Skin epidermis (tissue), 12 donors: ENCODE measurements around the gene IGF2BP3.

Experiments
- H3K27ac ChIP-seq, 21 experiments: fragments of 200-600 bp; sonication (generic) in 11 of 21; one replicate each; pipeline ENCODE4 v1.5.0; 2020; ENCODE audit warnings: mild to moderate bottlenecking in 3 of 21, inconsistent platforms in 2 of 21, moderate library complexity in 2 of 21
- H3K4me3 ChIP-seq, 7 experiments: fragments of 200-600 bp; sonication (generic) in 2 of 7; one replicate each; pipeline ENCODE4 v1.5.0; 2020; ENCODE audit warnings: inconsistent platforms in 2 of 7, mild to moderate bottlenecking in 2 of 7, moderate library complexity in 1 of 7

The IGF2BP3 gene

DNA sequence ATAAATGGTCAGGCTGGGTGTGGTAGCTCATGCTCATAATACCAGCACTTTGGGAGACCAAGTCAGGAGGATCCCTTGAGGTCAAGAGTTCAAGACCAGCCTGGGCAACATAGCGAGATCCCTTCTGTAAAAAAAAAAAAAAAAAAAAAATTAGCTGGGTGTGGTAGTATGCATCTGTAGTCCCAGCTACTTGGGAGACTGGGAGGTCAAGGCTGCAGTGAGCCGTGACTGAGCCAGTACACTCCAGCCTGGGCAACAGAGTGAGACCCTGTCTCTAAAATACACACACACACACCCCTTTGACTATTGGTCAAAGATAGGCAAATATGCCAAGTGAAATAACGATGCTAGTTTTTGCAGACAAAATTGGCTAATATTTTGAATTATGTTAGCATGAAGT lies 80.6 kb downstream of the IGF2BP3 start:
- Histone ChIP-seq H3K27ac (no peak overlapping the region), H3K4me3 (no peak overlapping the region)

DNA sequence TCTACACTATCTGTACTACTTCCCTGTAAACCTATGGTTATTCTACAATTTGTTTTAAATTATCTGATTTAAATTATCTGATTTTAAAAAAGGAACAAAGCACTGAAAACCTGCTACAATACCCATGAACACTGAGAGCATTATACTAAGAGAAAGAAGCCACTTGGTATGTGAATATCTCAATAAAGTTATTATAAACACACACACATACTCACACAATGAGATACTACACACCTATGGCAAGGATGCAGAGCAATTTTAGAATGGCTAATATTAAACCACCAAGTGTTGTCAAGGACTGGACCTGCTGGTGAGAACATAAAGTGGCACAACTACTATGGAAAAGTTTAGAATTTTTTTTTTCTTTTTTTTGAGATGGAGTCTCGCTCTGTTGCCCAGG lies 82.7 kb downstream of the IGF2BP3 start:
- H3K27ac ChIP-seq, result no peak overlapping the region
- no peak overlapping the region for H3K4me3 ChIP-seq

DNA sequence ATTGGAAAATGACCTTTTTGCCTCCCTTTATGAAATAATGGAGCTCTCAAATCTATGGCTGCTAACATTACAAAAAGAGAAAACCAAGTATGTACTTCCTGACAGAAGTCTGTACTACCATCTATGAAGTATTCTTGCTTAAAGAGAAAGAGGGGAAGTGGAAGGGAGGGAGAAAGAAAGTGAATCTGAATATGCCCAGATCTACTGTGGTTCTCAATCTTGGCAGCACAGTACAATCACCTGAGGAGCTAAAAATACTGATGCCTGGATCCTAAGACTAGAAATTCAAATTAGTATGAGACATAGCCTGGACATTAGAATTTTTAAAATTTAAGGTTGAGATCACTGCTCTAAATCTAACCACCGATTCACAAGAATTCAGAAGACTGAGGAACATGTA lies 85.2 kb downstream of the IGF2BP3 start:
- H3K27ac ChIP-seq, result no peak overlapping the region
- H3K4me3 ChIP-seq, result no peak overlapping the region

DNA sequence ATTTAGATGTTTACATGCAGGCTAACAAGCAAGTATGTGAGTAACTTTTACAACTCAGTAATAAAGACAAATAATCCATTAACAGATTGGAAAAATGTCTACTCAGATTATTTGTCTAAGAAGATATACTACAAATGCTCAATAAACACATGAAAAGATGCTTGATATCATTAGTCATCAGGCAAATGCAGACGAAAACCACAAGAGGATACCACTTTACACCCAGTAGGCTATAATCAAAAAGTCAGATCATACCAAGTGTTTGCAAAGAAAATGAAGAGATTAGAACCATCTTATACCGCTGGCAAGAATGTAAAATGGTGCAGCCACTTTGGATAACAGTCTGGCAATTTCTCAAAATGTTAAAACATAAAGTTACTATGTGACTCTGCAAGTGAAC lies 87.1 kb downstream of the IGF2BP3 start:
- no peak overlapping the region for H3K27ac ChIP-seq

DNA sequence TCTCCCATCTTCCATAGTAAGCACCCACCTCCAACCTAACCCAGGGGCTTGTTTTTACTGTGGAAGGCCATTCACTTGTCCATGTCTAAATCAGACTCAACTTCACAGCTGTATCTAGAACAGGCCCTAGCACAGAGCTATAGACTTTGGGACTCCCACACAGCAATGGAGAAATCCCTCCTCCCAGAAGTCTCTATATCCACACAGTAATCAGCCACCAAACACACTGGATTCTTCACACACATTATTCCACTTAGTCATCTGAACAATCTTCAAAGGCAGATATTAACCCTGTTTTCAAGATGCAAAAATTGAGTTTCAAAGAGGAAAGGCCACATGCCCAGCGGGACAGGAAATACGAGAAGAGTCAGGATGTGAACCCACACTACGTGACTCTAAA lies 89.3 kb downstream of the IGF2BP3 start:
- Histone ChIP-seq H3K27ac (no peak overlapping the region), H3K4me3 (no peak overlapping the region)

More for the DNA sequence above, 87.1 kb downstream of the IGF2BP3 start:
- H3K4me3 ChIP-seq, result no peak overlapping the region

DNA sequence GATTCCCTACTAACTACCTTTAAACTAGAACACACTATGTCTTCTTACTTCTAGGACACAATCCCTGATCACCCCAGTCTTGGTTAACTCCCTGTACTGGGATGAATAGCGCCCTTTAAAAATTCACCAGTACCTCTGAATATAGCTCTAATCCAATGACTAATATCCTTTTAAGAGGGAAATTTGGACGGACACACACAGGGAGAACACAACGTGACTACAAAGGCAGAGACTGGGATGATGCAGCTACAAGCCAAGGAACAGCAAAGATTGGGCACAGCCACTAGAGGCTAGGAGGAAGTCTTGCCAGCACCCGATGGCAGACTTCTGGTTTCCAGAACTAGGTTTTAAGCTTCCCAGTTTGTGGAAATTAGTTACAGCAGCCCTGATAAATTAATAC lies 89.7 kb downstream of the IGF2BP3 start:
- no peak overlapping the region for H3K27ac ChIP-seq
- no peak overlapping the region for H3K4me3 ChIP-seq

DNA sequence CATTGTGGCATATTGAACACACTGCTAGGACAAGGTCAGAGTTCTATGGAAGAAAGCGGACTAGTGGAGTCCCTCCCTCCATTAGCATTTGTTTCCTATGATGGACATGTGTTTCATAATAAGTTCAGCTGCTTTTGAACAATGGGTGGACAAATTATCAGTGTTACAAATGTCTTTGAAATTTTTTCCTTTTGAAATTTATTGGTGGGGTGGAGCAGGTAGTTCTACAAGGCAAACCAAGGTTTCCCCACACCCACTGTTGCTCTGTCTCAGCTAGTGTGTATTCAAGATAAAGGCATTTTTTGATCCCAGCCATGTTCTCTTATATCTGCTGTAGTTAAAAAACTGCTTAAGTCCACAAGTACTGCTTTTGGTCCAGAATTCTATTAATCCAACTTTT lies 91.3 kb downstream of the IGF2BP3 start:
- Histone ChIP-seq H3K27ac (no peak overlapping the region), H3K4me3 (no peak overlapping the region)

DNA sequence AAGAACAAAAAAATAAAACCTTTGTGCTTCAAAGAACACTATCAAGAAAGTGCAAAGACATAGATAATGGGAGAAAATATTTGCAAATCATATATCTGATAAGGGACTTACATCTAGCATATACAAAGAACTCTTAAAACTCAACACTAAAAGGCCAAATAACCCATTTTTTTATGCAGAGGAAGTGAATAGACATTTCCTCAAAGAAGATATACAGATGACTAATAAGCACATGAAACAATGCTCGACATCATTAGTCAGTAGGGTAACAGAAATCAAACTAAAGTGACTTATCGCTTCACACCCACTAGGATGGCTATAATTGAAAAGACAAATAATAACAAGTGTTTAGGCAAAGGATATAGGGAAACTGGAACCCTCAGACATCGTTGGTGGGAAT lies 93.2 kb downstream of the IGF2BP3 start:
- Histone ChIP-seq H3K4me3 (no peak overlapping the region), H3K27ac (no peak overlapping the region)

DNA sequence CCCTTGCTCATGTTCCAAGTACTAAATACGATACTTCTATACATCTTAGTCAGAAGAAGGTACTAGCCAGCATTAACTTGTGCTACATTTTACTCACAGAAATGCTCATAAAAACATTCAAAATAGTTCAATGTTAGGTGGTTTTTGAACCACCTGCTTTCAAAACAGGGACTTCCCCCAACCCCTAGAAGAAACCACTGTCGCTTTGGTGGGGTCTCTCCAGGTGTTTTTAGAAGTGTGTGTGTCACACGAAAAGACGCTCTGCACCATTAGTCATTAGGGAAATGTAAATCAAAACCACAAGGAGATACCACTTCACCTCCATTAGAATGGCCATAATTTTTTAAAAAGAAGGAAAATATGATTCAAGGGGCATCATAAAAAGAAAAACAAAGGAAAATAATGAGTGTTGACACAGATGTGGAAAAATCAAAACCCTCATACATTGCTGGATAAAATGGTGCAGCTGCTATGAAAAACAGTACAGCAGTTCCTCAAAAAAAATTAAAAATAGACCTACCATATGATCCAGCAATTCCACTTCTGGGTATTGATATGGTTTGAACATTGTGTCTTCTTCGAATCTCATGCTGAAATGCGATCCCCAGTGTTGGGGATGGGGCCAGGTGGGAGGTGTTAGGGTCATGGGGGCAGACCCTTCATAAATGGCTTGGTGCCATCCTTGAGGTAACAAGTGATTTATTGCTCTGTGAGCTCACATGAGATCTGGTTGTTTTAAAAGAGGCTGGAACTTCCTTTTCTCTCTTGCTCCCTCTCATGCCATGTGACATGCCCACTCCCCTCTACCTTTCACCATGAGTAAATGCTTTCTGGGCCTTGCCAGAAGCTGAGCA lies 96.9 kb downstream of the IGF2BP3 start:
- Histone ChIP-seq H3K4me3 (no peak overlapping the region), H3K27ac (no peak overlapping the region)

DNA sequence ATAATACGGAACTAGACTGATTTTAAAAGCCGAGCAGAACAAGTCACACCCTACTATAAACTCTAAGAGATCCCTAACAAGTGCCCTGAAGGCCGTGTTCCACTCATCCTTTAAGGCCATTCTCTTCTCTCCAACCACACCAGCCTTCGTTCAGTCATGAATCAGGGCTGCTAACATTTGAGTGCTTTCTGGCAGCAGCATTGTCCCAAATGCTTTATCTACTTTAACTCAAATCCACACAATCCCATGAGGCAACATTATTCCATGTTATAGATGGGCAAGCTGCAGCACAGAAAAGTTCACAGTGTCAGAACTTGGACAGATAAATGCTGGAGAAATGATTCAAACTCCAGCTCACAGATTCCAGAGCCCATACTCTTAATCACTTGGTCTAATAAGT lies 97.7 kb downstream of the IGF2BP3 start:
- no peak overlapping the region for H3K27ac ChIP-seq
- no peak overlapping the region for H3K4me3 ChIP-seq

DNA sequence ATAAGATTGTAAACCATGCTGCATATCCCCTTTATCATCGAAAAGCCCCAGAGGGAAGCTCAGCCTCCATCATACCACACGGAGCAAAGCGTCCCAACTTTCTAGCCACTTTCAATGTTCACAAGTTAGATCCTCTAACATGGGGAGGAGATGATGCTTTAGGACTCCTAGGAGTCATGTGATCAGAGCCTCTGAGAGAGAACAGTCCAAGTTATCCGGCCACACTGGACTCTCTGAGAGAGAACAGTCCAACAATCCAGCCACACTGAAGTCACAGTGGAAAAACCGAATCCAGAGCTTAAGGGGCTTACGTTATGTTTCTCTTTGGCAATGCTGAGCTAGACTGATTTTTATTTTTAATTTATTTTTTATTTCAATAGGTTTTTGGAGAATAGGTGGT lies 98.6 kb downstream of the IGF2BP3 start:
- Histone ChIP-seq H3K4me3 (no peak overlapping the region), H3K27ac (no peak overlapping the region)

DNA sequence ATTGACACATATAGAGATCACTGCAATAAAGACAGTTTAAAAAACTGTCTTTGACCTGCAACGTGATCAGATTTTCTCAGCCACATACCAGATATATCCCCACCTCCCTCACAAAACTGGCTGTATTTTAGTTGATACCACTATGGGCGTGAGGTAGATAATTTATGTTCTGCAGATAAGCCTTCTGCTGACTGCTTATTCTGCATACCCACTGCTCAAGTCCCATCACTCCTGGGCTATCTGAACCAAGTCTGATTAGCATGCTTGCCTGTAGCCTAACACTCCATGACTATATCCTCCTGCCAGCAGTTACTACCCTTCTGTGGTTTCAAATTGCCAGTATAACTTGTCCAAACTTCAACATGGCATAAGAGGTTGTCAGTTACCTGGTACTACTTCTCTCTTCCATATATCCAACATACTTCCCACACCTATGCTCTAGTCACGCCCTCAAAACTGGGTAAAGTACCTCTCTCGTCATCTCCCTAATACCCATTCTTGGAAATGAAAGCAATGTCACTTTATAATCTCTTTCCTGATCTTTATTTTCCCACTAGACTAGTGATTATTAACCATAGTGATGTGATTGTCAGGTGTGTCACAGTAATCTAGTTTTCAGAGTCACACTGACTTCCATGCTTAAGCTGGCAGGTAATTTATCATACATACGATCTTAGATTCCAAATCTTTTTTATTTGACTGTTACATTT lies 100.4 kb downstream of the IGF2BP3 start:
- no peak overlapping the region for H3K4me3 ChIP-seq
- no peak overlapping the region for H3K27ac ChIP-seq

DNA sequence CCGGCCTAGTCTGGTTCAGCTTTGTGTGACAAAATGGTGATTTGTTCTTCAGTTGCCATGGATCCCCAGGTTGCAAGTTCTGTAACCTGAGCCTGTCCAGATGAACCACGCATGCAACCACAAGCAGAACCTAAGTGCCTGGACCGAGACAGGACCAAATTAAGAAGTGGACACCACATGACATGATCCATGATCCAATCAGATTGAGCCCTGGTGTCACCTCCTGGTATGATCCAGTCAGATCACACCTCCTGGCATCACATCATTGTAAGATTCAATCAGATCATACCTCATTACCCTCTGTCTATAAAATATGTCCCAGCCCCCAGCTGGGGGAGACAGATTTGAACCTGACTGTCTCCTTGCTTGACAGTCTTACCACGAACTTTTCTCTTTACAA lies 101.2 kb downstream of the IGF2BP3 start:
- Histone ChIP-seq H3K27ac (no peak overlapping the region), H3K4me3 (no peak overlapping the region)

DNA sequence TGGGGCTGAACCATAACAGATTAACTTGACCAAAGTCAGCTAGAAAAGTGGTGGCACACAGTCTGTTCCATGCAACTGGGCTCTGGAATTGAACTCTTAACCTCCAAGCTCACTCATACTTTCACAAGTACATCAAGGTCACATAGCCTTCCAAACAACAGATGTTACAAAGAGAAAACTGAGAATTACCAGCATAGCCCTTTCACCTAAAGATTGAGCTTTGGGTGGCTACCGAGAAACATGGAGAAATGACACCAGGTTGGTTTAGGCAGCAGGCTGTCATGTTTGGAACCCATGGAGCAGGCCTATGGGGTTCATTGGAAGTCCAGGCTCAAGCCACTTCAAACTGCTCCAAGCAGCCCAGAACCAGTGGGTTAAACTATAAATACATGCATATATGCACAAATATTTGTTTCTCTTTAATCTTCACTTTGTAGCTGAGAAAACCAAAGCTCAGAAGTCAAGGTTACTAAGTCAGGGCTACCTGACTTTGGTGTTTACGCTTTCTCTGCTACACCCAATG lies 112.1 kb downstream of the IGF2BP3 start:
- Histone ChIP-seq H3K27ac (no peak overlapping the region), H3K4me3 (no peak overlapping the region)

DNA sequence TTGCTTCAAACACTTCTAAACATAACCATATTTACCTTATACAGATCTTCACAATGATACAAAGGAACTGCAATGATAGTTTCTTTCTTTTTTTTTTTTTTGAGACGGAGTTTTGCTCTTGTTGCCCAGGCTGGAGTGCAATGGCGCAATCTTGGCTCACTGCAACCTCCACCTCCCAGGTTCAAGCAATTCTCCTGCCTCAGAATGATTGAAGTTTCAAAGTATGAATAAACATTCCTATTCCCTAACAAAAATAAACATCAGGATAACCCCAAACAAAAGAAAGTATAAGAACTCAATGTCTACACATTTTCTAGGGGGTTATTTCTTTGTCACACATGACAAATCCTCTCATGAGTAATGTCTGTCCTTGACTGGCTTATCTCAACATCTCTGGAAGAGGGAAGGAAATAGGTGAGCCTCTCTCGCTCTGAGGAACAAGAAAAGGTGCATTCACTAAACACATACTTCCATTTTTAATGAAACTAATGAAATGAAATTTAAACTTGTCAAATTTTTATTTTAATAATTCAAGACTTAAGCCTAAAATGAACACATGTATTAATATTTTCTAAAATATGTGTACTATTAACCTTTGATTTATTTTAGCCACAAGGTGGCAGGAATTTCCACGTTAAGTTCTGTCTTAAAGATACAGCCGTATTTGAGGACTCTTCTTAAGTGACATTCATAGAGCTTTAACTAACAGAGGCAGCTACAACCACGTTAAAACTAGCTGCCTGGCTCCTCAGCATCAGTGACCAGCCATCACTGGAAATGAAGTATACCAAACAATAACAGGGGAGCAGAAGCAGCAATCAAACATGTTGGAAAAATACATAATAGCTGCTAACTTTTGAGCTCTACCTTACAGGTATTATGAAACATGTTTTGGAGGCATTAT lies 112.8 kb downstream of the IGF2BP3 start:
- H3K4me3 ChIP-seq, result no peak overlapping the region
- no peak overlapping the region for H3K27ac ChIP-seq

DNA sequence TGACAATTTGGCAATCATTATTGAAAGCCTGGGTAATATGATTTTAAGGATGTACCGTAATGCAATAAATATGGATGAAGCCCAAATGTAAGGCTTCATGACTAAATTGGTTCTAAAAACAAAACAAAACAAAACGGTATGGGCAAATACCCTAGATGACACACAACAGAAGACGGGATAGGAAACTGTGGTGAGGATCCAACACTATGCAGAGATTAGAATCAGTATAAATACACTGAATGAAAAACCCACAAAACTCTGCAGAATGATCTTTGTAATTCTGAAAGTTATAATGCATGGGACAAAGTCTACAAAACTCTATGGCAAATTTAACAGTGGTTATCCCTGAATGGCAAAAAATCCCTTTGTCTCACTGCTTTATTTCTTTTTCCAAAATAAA lies 113.6 kb downstream of the IGF2BP3 start:
- Histone ChIP-seq H3K4me3 (no peak overlapping the region), H3K27ac (no peak overlapping the region)

DNA sequence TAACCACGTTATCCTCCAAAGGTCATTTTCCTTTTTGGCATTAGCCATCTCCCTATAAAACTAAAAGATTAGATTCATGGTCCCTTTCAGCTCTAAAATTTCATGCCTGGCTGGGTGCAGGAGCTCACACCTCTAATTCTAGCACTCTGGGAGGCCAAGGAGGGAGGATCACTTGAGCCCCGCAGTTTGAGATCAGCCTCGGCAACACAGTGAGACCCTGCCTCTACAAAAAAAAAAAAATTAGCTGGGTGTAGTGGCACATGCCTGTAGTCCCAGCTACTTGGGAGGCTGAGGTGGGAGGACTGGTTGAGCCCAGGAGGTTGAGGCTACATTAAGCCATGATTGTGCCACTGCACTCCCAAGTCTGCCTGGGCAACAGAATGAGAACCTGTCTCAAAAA lies 114.1 kb downstream of the IGF2BP3 start:
- no peak overlapping the region for H3K27ac ChIP-seq
- H3K4me3 ChIP-seq, result no peak overlapping the region

DNA sequence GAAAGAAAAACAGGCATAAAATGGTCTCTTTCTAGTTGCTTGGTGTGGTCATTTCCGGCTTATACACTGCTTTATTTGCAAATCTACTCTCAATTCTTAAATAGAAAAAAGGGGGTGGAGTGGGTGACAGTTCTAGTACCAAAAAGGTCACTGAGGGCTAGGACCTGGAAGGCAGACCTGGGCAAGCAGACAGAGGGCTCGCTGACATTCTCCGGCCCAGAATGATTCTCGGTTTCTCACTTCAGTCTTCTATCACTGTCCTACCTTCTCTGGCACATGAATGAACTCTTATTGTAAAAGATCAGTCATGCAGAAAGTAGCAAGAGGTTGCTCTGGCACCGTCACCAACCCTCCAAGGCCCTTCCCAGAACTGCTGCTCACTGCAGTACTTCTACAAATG lies 117.1 kb downstream of the IGF2BP3 start:
- H3K27ac ChIP-seq, result no peak overlapping the region

DNA sequence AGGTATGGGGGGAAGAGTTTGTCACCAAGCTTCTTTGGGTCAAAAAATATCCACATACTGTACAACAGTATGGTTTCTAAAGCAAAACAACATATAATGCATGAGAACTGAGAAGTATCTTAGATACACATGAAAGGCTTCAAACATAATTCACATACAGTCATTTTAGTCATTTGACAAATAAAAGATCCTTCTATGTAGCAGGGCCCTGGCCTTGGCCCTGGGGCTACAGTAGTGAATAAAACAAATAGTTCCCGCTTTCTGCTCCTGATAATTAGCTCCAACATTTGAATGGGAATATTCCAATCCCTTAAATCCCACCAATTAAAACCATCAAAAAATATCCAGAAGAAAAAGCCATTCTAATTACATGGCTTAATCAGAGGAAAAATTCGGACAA lies 119.8 kb downstream of the IGF2BP3 start:
- Histone ChIP-seq H3K4me3 (no peak overlapping the region), H3K27ac (no peak overlapping the region)

More for the DNA sequence above, 117.1 kb downstream of the IGF2BP3 start:
- H3K4me3 ChIP-seq, result no peak overlapping the region

DNA sequence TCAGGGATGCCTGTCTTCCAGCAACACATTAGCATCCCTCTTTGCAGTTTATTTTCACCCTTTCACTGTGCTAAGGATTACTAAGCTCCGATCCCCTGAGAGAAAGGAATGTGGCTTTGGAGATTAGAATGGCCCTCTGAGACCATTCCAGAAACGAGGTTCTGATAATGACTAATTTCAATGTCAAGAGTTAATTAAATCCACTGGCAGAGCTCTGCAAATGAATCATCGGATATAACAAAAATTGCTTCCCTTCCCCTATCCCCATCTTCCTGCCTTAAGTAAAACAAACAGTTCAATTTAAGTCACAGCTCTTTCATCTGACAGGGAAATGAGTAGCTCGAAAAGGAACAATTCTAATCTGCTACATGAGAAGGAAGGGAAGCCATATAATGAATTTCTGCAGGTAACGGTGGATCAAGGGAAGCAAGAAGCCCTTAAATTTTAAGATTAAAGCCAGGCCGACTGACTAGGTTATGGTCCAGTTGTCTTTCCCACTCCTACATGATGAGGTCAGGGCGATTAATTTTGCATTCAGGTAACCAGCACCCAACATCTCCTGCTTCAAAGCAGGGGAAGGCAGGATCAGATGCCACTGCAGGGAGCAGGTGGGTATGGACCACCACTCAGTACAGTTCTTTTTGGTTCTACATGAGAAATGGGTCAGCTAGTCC lies 120.7 kb downstream of the IGF2BP3 start:
- no peak overlapping the region for H3K4me3 ChIP-seq
- H3K27ac ChIP-seq, result no peak overlapping the region
